Neuron (in vitro differentiated cells): ENCODE data around the gene SLC23A2.
"Not testable (repeated sequence)": the region's sequence is repeated elsewhere in the genome, so short reads cannot be mapped to it uniquely, and the experiment has no call there.

Experiments
- H2AFZ ChIP-seq: one replicate; pipeline ENCODE4 v1.6.1; 2013; ENCODE audit warnings: low read depth, mild to moderate bottlenecking, inconsistent platforms, low read length, moderate library complexity
- H3K27me3 ChIP-seq: one replicate; pipeline ENCODE4 v1.6.1; 2013; ENCODE audit warnings: low read length; ENCODE audit not compliant: insufficient read depth
- H3K36me3 ChIP-seq: one replicate; pipeline ENCODE4 v1.6.1; 2013; ENCODE audit warnings: low read length; ENCODE audit not compliant: insufficient read depth
- H3K4me1 ChIP-seq: one replicate; pipeline ENCODE4 v1.6.1; 2013; ENCODE audit warnings: low read length; ENCODE audit not compliant: insufficient read depth
- H3K4me3 ChIP-seq: 2 replicates; pipeline ENCODE4 v1.5.1; 2013; ENCODE audit warnings: mild to moderate bottlenecking, low read length, moderate library complexity
- H3K9me3 ChIP-seq: one replicate; pipeline ENCODE4 v1.6.1; 2013; ENCODE audit warnings: low read length

The SLC23A2 gene

GRCh38 chr20:4881006-4881730, 120.1 kb downstream of the SLC23A2 start:
- Histone ChIP-seq H3K27me3 (no peaks in the 10 kb centered on the region), H3K4me1 (peaks cover 4% of the 10 kb centered on the region), H3K4me3 (no peak overlapping the region), H3K36me3 (peaks cover 18% of the 10 kb centered on the region), H2AFZ (no peak overlapping the region), H3K9me3 (no peaks in the 10 kb centered on the region)

GRCh38 chr20:4880051-4880450, 121.3 kb downstream of the SLC23A2 start:
- Histone ChIP-seq H3K4me3 (no peak overlapping the region), H3K36me3 (peaks cover 18% of the 10 kb centered on the region)

GRCh38 chr20:4878099-4878498, 123.2 kb downstream of the SLC23A2 start:
- not testable (repeated sequence) for H3K4me1 ChIP-seq, H3K9me3 ChIP-seq, H2AFZ ChIP-seq, H3K27me3 ChIP-seq, H3K4me3 ChIP-seq
- H3K36me3 ChIP-seq, result peaks cover 21% of the 10 kb centered on the region

More at GRCh38 chr20:4880051-4880450, 121.3 kb downstream of the SLC23A2 start:
- H2AFZ ChIP-seq, result no peak overlapping the region
- H3K9me3 ChIP-seq, result no peaks in the 10 kb centered on the region
- H3K4me1 ChIP-seq, result peaks cover 4% of the 10 kb centered on the region
- H3K27me3 ChIP-seq, result no peaks in the 10 kb centered on the region

DNA sequence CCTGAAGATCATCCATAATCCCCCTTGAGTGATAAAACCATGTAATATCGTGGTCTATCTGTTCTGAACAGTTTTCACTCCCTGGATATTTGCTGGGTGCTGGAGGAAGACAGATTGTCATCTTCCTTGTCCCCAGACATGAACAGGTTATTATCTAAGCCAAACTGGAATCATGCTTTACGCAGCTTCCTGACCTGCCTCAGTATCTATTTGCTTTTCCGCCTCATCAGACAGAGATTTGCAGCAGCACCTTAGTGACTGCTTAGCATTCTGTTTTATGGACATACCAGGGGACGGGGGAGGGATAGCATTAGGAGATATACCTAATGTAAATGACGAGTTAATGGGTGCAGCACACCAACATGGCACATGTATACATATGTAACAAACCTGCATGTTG, 124.6 kb downstream of the SLC23A2 start:
- Histone ChIP-seq H3K4me3 (no peak overlapping the region), H2AFZ (no peak overlapping the region), H3K9me3 (no peaks in the 10 kb centered on the region), H3K36me3 (peaks cover 18% of the 10 kb centered on the region), H3K27me3 (no peaks in the 10 kb centered on the region), H3K4me1 (no peaks in the 10 kb centered on the region)

GRCh38 chr20:4876301-4876700, 125.0 kb downstream of the SLC23A2 start:
- no peak overlapping the region for H3K4me3 ChIP-seq
- no peaks in the 10 kb centered on the region for H3K27me3 ChIP-seq
- H3K36me3 ChIP-seq, result peaks cover 16% of the 10 kb centered on the region
- no peaks in the 10 kb centered on the region for H3K4me1 ChIP-seq
- no peak overlapping the region for H2AFZ ChIP-seq
- no peaks in the 10 kb centered on the region for H3K9me3 ChIP-seq

- no peaks in the 10 kb centered on the region for H3K4me1 ChIP-seq
- H3K36me3 ChIP-seq, result peaks cover 15% of the 10 kb centered on the region
- H3K9me3 ChIP-seq, result no peaks in the 10 kb centered on the region
- H3K4me3 ChIP-seq, result no peak overlapping the region
- H3K27me3 ChIP-seq, result no peaks in the 10 kb centered on the region
- no peak overlapping the region for H2AFZ ChIP-seq
Measured at GRCh38 chr20:4875578-4876067, 125.7 kb downstream of the SLC23A2 start.

DNA sequence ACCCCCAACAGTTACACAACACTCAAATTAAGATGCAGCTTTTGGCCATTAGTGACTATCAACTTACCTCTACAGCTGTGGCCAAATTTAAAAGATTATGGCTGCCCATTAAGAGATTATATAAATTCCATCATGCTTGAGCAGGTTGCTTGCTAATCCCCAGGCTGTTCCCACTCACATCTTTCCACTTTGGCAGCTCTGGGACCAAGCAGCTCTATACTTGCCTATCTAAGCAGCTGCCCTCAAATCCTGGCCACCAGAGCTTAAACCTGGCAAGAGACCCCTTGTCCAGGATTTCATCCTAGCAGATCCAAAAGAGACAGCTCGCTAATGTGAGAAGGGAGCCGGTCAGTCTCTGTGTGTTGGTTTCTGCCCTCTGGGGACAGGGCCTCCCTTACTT, 127.9 kb downstream of the SLC23A2 start:
- Histone ChIP-seq H2AFZ (no peak overlapping the region), H3K9me3 (no peaks in the 10 kb centered on the region), H3K27me3 (no peaks in the 10 kb centered on the region), H3K36me3 (peaks cover 23% of the 10 kb centered on the region), H3K4me3 (no peak overlapping the region), H3K4me1 (no peaks in the 10 kb centered on the region)

GRCh38 chr20:4871486-4871885, 129.8 kb downstream of the SLC23A2 start:
- Histone ChIP-seq H3K4me3 (no peak overlapping the region), H3K4me1 (no peaks in the 10 kb centered on the region), H2AFZ (no peak overlapping the region), H3K27me3 (no peaks in the 10 kb centered on the region), H3K36me3 (peaks cover 25% of the 10 kb centered on the region), H3K9me3 (no peaks in the 10 kb centered on the region)

DNA sequence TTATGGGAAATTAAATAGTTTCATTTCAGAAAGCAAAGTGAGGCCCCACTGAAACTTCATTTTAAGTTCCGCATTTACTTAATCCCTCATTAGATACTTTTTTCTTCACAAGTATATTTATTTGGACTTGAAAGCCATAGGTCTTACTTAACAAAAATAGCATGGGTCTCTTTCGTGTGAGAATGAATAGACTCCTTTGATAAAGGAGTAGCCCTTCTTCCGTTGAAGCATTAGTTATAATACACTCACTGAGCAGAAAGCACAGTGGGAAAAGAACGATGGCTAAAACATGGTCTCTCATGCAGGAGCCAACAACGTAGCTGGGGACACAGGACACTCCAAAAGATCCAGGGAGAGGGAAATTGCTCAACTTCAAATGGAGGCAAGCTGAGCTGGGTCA, 130.4 kb downstream of the SLC23A2 start:
- Histone ChIP-seq H3K36me3 (peaks cover 25% of the 10 kb centered on the region), H3K27me3 (no peaks in the 10 kb centered on the region), H2AFZ (no peak overlapping the region)

DNA sequence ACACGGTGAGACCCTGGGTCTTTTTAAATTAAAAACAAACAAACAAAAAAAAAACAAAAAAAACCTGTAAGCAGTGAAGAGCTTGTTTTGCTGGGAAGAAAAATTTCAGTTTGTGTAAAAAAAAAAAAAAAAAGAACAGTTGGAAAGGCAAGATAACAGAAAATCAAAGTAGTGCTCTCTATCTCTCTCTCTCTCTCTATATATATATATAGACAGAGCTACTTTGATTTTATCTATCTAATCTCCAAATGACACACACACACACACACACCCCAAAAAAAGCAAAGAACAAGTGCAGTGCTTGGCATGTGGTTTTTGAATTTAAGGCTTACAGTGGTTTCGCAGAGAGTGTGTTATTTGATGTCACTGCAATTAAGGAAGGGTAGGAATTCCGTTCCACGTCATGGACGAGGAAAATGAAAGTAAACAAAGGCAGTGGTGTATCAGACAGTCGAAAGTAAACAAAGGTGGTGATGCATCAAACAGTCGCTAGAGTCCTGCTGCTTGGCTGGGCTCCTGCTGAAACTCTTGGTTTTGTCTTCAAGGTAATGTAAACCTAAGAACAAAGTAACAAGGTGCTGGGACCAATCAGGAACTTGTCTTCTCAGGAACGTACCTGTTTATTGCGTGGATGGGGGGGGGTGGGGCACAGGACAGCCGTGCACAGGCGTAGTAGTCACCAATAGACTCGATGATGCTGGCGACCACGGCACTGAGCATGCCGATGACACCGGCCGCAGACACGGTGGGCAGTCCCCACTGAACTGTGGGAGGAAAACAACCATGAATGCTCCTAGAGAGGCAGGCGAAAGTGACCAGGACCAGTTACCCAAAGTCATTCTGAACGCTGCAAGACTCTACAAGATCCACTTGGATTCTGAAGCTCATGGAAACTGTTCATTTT, 131.8 kb downstream of the SLC23A2 start:
- peaks cover 33% of the 10 kb centered on the region for H3K36me3 ChIP-seq
- no peak overlapping the region for H3K4me3 ChIP-seq
- H3K9me3 ChIP-seq, result no peaks in the 10 kb centered on the region
- H2AFZ ChIP-seq, result no peak overlapping the region
- H3K4me1 ChIP-seq, result no peaks in the 10 kb centered on the region
- no peaks in the 10 kb centered on the region for H3K27me3 ChIP-seq

More for the DNA sequence above, 130.4 kb downstream of the SLC23A2 start:
- Histone ChIP-seq H3K9me3 (no peaks in the 10 kb centered on the region), H3K4me1 (no peaks in the 10 kb centered on the region), H3K4me3 (no peak overlapping the region)

DNA sequence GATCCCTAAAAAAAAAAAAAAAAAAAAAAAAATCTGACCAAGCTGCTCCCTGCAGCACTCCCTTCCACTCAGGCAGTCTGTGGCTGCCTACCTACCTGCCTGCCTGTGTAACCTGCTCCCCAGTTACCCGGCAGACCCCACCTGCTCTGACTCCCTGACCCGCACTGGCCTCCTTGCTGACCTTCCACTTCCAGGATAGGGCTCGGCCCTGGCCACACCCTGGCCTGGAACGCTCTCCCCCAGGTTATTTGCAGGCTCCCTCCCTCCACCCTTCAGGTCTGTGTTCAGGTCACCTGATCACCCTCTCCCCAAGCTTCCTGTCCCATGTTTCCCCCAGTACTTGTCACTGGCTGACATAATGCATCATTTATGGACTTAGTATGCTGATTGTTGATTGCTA, 134.3 kb downstream of the SLC23A2 start:
- Histone ChIP-seq H3K4me3 (no peak overlapping the region), H3K36me3 (peaks cover 20% of the 10 kb centered on the region), H3K27me3 (no peaks in the 10 kb centered on the region), H3K9me3 (no peaks in the 10 kb centered on the region), H2AFZ (no peak overlapping the region), H3K4me1 (no peaks in the 10 kb centered on the region)

GRCh38 chr20:4866429-4866828, 134.9 kb downstream of the SLC23A2 start:
- Histone ChIP-seq H3K36me3 (peaks cover 20% of the 10 kb centered on the region), H3K4me1 (no peaks in the 10 kb centered on the region), H3K4me3 (no peak overlapping the region), H2AFZ (no peak overlapping the region), H3K9me3 (no peaks in the 10 kb centered on the region), H3K27me3 (no peaks in the 10 kb centered on the region)

DNA sequence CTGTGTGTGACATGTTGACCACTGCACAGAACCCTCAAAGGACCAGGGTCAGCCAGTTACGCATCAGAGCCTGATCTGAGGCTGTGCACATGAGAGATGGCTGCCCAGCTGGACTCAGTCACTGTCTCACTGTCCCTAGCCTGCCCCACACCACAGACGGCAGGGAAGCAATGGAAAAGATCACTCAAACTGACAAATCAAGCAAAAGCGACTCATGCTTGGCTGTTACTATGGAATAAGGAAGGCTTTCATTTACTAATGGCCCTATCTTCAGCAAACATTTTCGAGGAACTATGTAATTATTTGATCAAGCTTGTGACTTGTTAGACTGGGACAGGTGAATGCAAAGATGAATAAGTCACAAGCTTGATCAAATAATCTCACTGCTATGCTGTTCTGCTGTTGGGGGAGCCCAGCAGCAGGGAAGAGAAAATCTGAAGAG, 137.0 kb downstream of the SLC23A2 start:
- Histone ChIP-seq H3K9me3 (no peaks in the 10 kb centered on the region), H2AFZ (no peak overlapping the region), H3K4me1 (no peaks in the 10 kb centered on the region), H3K36me3 (peaks cover 20% of the 10 kb centered on the region), H3K27me3 (no peaks in the 10 kb centered on the region), H3K4me3 (no peak overlapping the region)
